DND-41 (cell line): Measurements from ENCODE around the gene IL4R.

Source experiments
- ATAC-seq: fragments of 200-7000 bp; cut with Tn5 transposase; 3 replicates; pipeline ENCODE4 v1.9.1; 2021; ENCODE audit warnings: low read depth; ENCODE audit not compliant: insufficient read depth
- DNase-seq: peaks from one replicate; pipeline ENCODE4 v3.0.0-alpha.2; 2020
- H2AFZ ChIP-seq: 2 replicates; pipeline ENCODE4 v1.6.0; 2012; ENCODE audit warnings: low read depth, low read length
- H3K27ac ChIP-seq: 2 replicates; pipeline ENCODE4 v1.5.1; 2012; ENCODE audit warnings: low read length, inconsistent platforms
- H3K27me3 ChIP-seq: fragments of 200-600 bp; sonication (generic); 2 replicates; pipeline ENCODE4 v1.6.0; 2012; ENCODE audit warnings: low read length, mild to moderate bottlenecking, inconsistent platforms; ENCODE audit not compliant: insufficient read depth, poor library complexity
- H3K36me3 ChIP-seq: 2 replicates; pipeline ENCODE4 v1.5.1; 2012; ENCODE audit warnings: low read length, inconsistent platforms; ENCODE audit not compliant: insufficient read depth
- H3K4me1 ChIP-seq: 2 replicates; pipeline ENCODE4 v1.5.1; 2012; ENCODE audit warnings: mild to moderate bottlenecking, low read length; ENCODE audit not compliant: insufficient read depth
- H3K4me2 ChIP-seq: 2 replicates; pipeline ENCODE4 v1.6.0; 2012; ENCODE audit warnings: mild to moderate bottlenecking, moderate library complexity, low read length, inconsistent platforms; ENCODE audit not compliant: insufficient read depth
- H3K4me3 ChIP-seq, 2 experiments: fragments of 200-600 bp in 1 of 2; shearing (Covaris generic) in 1 of 2; 2 replicates each; pipeline ENCODE4 v1.5.1; 2012 to 2016; ENCODE audit warnings: inconsistent platforms in 2 of 2, low read length in 2 of 2, mild to moderate bottlenecking in 2 of 2, low read depth in 1 of 2, moderate library complexity in 1 of 2
- H3K79me2 ChIP-seq: 2 replicates; pipeline ENCODE4 v1.6.0; 2012; ENCODE audit warnings: low read length, inconsistent platforms; ENCODE audit not compliant: insufficient read depth
- H3K9ac ChIP-seq: 2 replicates; pipeline ENCODE4 v1.6.0; 2012; ENCODE audit warnings: low read depth, mild to moderate bottlenecking, inconsistent platforms, low read length, moderate library complexity
- H3K9me3 ChIP-seq: 2 replicates; pipeline ENCODE4 v1.5.1; 2012; ENCODE audit warnings: low read length, moderate library complexity, mild to moderate bottlenecking, inconsistent platforms; ENCODE audit not compliant: insufficient read depth, severe bottlenecking
- H4K20me1 ChIP-seq: 2 replicates; pipeline ENCODE4 v1.6.0; 2012; ENCODE audit warnings: low read length; ENCODE audit not compliant: insufficient read depth
- CTCF ChIP-seq: IDR thresholded peaks from 2 replicates; pipeline ENCODE4 v1.5.1; 2012; ENCODE audit warnings: borderline replicate concordance, low read length, moderate library complexity, mild to moderate bottlenecking; ENCODE audit not compliant: poor library complexity, severe bottlenecking; ENCODE audit errors: extremely low read depth
- EZH2 ChIP-seq: IDR thresholded peaks from 3 replicates; pipeline ENCODE4 v1.6.1; 2012; ENCODE audit warnings: borderline replicate concordance, low read depth, mild to moderate bottlenecking, moderate library complexity, low read length, inconsistent platforms; ENCODE audit not compliant: severe bottlenecking

Gene IL4R

GRCh38 chr16:27374804-27375425 is 61.1 kb downstream of the IL4R start:
- DNase-seq (peak; percentile 74), ATAC-seq (peak; percentile 72)
- Histone ChIP-seq H3K36me3 (no peaks in the 10 kb centered on the region), H3K9me3 (no peaks in the 10 kb centered on the region), H3K4me3 (no peak overlapping the region), H3K79me2 (no peaks in the 10 kb centered on the region), H3K9ac (no peak overlapping the region), H2AFZ (peak overlapping the region; percentile 52; the same call in 1 of the 2 replicates), H3K27ac (peak overlapping the region; percentile 59), H4K20me1 (no peaks in the 10 kb centered on the region), H3K4me1 (peaks cover 42% of the 10 kb centered on the region), H3K4me2 (no peak overlapping the region), H3K27me3 (no peaks in the 10 kb centered on the region)
- TF ChIP-seq EZH2 (no peak), CTCF (peak; percentile 85)

- no peak overlapping the region for H3K4me2 ChIP-seq
- 0 out of 2 replicates have a peak overlapping the region, but pooled peaks have one; percentile 7 for H3K27ac ChIP-seq
- H3K27me3 ChIP-seq = no peaks in the 10 kb centered on the region
- H2AFZ ChIP-seq = no peak overlapping the region
- DNase-seq (no peak), ATAC-seq (no peak)
- no peaks in the 10 kb centered on the region for H3K36me3 ChIP-seq
- no peak for TF ChIP-seq EZH2
- TF ChIP-seq CTCF = no peak
- H3K4me3 ChIP-seq = no peak overlapping the region
- no peaks in the 10 kb centered on the region for H3K79me2 ChIP-seq
- H3K9ac ChIP-seq = no peak overlapping the region
- no peaks in the 10 kb centered on the region for H3K9me3 ChIP-seq
- H3K4me1 ChIP-seq = peaks cover 28% of the 10 kb centered on the region
- no peaks in the 10 kb centered on the region for H4K20me1 ChIP-seq
Observed at GRCh38 chr16:27377666-27378485, 64.1 kb downstream of the IL4R start.

- H3K79me2 ChIP-seq = no peaks in the 10 kb centered on the region
- no peaks in the 10 kb centered on the region for H3K9me3 ChIP-seq
- TF ChIP-seq EZH2 (no peak), CTCF (no peak)
- H2AFZ ChIP-seq = peak overlapping the region; percentile 5; the same call in 1 of the 2 replicates
- no peak overlapping the region for H3K4me2 ChIP-seq
- H4K20me1 ChIP-seq = no peaks in the 10 kb centered on the region
- no peak overlapping the region for H3K9ac ChIP-seq
- H3K4me3 ChIP-seq = no peak overlapping the region
- no peak overlapping the region for H3K27ac ChIP-seq
- DNase-seq (peak; percentile 33), ATAC-seq (no peak)
- no peaks in the 10 kb centered on the region for H3K27me3 ChIP-seq
- H3K36me3 ChIP-seq = no peaks in the 10 kb centered on the region
- peaks cover 23% of the 10 kb centered on the region for H3K4me1 ChIP-seq
Observed at GRCh38 chr16:27378871-27379481, 65.2 kb downstream of the IL4R start.
